K562 (cell line): ENCODE measurements around the gene ANKRD13D. TPM values are rescaled to one million over a fixed set of nuclear protein-coding genes. Genes with fewer than 3 reads are reported as not detected.

Experiments used
- ELF2 ChIP-seq: fragments of 250-450 bp; sonication (Bioruptor Pico); IDR thresholded peaks from 2 replicates; pipeline ENCODE4 v1.5.0; 2021; ENCODE audit warnings: mild to moderate bottlenecking
- KDM2B ChIP-seq: fragments of 250-450 bp; sonication (Bioruptor Pico); IDR thresholded peaks from 2 replicates; pipeline ENCODE4 v1.8.0; 2021; ENCODE audit warnings: mild to moderate bottlenecking, moderate library complexity
- MBD2 ChIP-seq: sonication (generic); IDR thresholded peaks from 2 replicates; pipeline ENCODE4 v1.6.1; 2016; ENCODE audit warnings: low read depth, borderline replicate concordance
- NR3C1 ChIP-seq: sonication (generic); formaldehyde crosslinking; IDR thresholded peaks from 2 replicates; pipeline ENCODE4 v1.8.1; 2022; ENCODE audit warnings: missing genetic modification reagents
- SAFB2 ChIP-seq: fragments of 200-400 bp; formaldehyde crosslinking; IDR thresholded peaks from 2 replicates; pipeline ENCODE4 v1.6.1; 2018; ENCODE audit warnings: borderline replicate concordance, low read length, low read depth, moderate library complexity; ENCODE audit not compliant: severe bottlenecking
- SMARCE1 ChIP-seq: fragments of 450-650 bp; IDR thresholded peaks from 2 replicates; pipeline ENCODE4 v1.7.1; 2016; ENCODE audit warnings: mild to moderate bottlenecking
- SREBF1 ChIP-seq: fragments of 150-350 bp; IDR thresholded peaks from 2 replicates; pipeline ENCODE4 v1.6.1; 2014; ENCODE audit warnings: antibody characterized with exemption, low read depth, low read length, borderline replicate concordance
- SRSF1 ChIP-seq: fragments of 200-400 bp; formaldehyde crosslinking; IDR thresholded peaks from 2 replicates; pipeline ENCODE4 v1.6.1; 2017; ENCODE audit warnings: mild to moderate bottlenecking, low read depth, low read length, moderate library complexity
- ZFP1 ChIP-seq: fragments of 450-650 bp; formaldehyde crosslinking; IDR thresholded peaks from 2 replicates; pipeline ENCODE4 v1.4.0; 2020; ENCODE audit warnings: mild to moderate bottlenecking, mixed read lengths
- ZNF41 ChIP-seq: fragments of 250-450 bp; sonication (Bioruptor Pico); conservative IDR thresholded peaks from 2 replicates; pipeline ENCODE4 v1.4.0; 2020; ENCODE audit warnings: mild to moderate bottlenecking
- ZNF444 ChIP-seq: fragments of 250-450 bp; sonication (Bioruptor Pico); IDR thresholded peaks from 2 replicates; pipeline ENCODE4 v1.4.0; 2020; ENCODE audit warnings: mild to moderate bottlenecking, moderate library complexity
- ZNF76 ChIP-seq: fragments of 250-450 bp; sonication (Bioruptor Pico); IDR thresholded peaks from 2 replicates; pipeline ENCODE4 v1.4.0; 2020; ENCODE audit warnings: mild to moderate bottlenecking, moderate library complexity, borderline replicate concordance
- ZNF77 ChIP-seq: fragments of 250-450 bp; sonication (Bioruptor Pico); IDR thresholded peaks from 2 replicates; pipeline ENCODE4 v1.5.0; 2020
- polyA plus RNA-seq, 8 experiments: library from polyadenylated mRNA; depleted of rRNA in 4 of 8; stranded (reverse) in 5 of 8; unstranded in 3 of 8; fragments of >200 nt; fragmentation: Nextera tagmentation in 2 of 8; fragmentation: Illumina TruSeq in 1 of 8; extraction: Ambion mirVana in 2 of 8; extraction: Trizol in 1 of 8; gene quantifications; 2 replicates each; pipeline versions ENCODE4 v1.2.1 to v1.2.3, GENCODE V29; 2011 to 2014; ENCODE audit warnings: inconsistent platforms in 1 of 8, missing spikeins in 1 of 8
- total RNA-seq, 7 experiments: library from RNA; depleted of rRNA in 6 of 7; stranded (reverse); fragments of >200 nt in 6 of 7; fragmentation: Illumina TruSeq in 2 of 7; extraction: Trizol in 2 of 7; gene quantifications; 2 replicates each; pipeline versions ENCODE4 v1.2.1 to v1.2.3, GENCODE V29; 2011 to 2021; ENCODE audit warnings: low replicate concordance in 1 of 7
- TF ChIP-seq, protein P1 (sequence below): sonication (generic); formaldehyde crosslinking; IDR thresholded peaks from 2 replicates; pipeline ENCODE4 v1.8.1; 2022; ENCODE audit warnings: missing genetic modification reagents
- TF ChIP-seq, protein P2 (sequence below): fragments of 450-650 bp; formaldehyde crosslinking; IDR thresholded peaks from 2 replicates; pipeline ENCODE4 v1.4.0; 2020; ENCODE audit warnings: mild to moderate bottlenecking, mixed read lengths
- TF ChIP-seq, protein P3 (sequence below), 2 experiments: fragments of 450-650 bp in 1 of 2; sonication (generic) in 1 of 2; formaldehyde crosslinking in 1 of 2; IDR thresholded peaks in 1 of 2; conservative IDR thresholded peaks in 1 of 2; 2 replicates each; pipeline versions ENCODE4 v1.6.1 to v1.8.1; 2016 to 2023; ENCODE audit warnings: mild to moderate bottlenecking in 2 of 2, moderate library complexity in 2 of 2, inconsistent platforms in 1 of 2, missing genetic modification reagents in 1 of 2
- TF ChIP-seq, protein P4 (sequence below): fragments of 250-450 bp; sonication (Bioruptor Pico); IDR thresholded peaks from 2 replicates; pipeline ENCODE4 v1.4.0; 2020
- TF ChIP-seq, protein P5 (sequence below): fragments of 450-650 bp; formaldehyde crosslinking; conservative IDR thresholded peaks from 2 replicates; pipeline ENCODE4 v1.4.0; 2022; ENCODE audit warnings: mild to moderate bottlenecking, missing genetic modification characterization

Gene ANKRD13D
- total and polyA plus RNA-seq, 9 of the 15 experiments (the other 6 are each of a cell fraction or from before 2014, with no cell fraction given), result 0.94 to 40.9 (median 22.4) TPM

DNA sequence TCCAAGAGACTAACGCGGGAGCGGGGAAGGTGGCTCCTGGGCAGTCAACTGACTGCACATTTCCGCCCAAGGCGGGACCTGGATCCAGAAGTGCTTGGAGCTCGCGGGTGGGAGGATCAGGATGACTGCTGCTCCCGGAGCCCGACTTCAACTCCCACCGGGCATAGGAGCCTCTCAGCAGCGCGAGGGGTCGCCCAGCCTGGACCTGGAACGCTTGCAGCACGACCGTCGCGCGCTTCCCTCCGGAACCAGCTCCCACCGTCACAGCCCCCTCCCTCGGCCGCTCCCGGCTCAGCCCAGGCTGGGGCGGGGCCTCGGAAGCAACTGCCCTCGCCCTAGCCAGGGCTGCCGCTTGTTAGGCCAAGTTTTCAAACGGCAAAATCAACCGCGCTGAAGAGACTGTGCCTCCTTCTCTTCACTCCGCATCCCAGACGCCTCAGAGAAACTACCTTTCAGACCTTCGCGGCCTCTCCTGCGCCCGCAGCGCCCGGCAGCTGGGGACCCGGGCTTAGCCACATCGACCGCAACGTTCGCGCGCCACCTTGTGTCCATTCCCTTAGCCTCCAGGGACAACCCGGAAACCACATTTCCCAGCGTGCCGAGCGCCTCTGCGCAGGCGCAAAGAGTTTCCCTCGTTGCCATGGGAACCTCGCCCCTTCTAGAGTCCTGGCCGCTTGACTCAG lies 28.2 kb downstream of the ANKRD13D start (continued):
- TF ChIP-seq ZNF77 (CRISPR knock-in tag) (no peak), SRSF1 (no peak), ZNF444 (CRISPR knock-in tag) (no peak), MBD2 (peak; percentile 70; the same call in 1 of the 2 replicates), ZNF76 (CRISPR knock-in tag) (0 out of 2 replicates have a peak, but pooled peaks have one; percentile 15), ELF2 (CRISPR knock-in tag) (peak; percentile 90), ZFP1 (CRISPR knock-in tag) (no peak), ZNF41 (CRISPR knock-in tag) (no peak), SREBF1 (peak; percentile 50; the same call in 1 of the 2 replicates), SMARCE1 (no peak), KDM2B (CRISPR knock-in tag) (no peak), NR3C1 (CRISPR knock-in tag) (no peak), SAFB2 (no peak)
- TF ChIP-seq, protein P1, sequence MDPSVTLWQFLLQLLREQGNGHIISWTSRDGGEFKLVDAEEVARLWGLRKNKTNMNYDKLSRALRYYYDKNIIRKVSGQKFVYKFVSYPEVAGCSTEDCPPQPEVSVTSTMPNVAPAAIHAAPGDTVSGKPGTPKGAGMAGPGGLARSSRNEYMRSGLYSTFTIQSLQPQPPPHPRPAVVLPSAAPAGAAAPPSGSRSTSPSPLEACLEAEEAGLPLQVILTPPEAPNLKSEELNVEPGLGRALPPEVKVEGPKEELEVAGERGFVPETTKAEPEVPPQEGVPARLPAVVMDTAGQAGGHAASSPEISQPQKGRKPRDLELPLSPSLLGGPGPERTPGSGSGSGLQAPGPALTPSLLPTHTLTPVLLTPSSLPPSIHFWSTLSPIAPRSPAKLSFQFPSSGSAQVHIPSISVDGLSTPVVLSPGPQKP (CRISPR knock-in tag), result no peak
- TF ChIP-seq, protein P2, sequence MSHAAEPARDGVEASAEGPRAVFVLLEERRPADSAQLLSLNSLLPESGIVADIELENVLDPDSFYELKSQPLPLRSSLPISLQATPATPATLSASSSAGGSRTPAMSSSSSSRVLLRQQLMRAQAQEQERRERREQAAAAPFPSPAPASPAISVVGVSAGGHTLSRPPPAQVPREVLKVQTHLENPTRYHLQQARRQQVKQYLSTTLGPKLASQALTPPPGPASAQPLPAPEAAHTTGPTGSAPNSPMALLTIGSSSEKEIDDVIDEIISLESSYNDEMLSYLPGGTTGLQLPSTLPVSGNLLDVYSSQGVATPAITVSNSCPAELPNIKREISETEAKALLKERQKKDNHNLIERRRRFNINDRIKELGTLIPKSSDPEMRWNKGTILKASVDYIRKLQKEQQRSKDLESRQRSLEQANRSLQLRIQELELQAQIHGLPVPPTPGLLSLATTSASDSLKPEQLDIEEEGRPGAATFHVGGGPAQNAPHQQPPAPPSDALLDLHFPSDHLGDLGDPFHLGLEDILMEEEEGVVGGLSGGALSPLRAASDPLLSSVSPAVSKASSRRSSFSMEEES, result no peak
- TF ChIP-seq, protein P3, sequence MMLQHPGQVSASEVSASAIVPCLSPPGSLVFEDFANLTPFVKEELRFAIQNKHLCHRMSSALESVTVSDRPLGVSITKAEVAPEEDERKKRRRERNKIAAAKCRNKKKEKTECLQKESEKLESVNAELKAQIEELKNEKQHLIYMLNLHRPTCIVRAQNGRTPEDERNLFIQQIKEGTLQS (IDR thresholded peaks at IDR 0.05), result no peak
- TF ChIP-seq, protein P3 (CRISPR knock-in tag; conservative IDR thresholded peaks at IDR 0.05), result no peak; the same call in 1 of the 2 replicates
- TF ChIP-seq, protein P4, sequence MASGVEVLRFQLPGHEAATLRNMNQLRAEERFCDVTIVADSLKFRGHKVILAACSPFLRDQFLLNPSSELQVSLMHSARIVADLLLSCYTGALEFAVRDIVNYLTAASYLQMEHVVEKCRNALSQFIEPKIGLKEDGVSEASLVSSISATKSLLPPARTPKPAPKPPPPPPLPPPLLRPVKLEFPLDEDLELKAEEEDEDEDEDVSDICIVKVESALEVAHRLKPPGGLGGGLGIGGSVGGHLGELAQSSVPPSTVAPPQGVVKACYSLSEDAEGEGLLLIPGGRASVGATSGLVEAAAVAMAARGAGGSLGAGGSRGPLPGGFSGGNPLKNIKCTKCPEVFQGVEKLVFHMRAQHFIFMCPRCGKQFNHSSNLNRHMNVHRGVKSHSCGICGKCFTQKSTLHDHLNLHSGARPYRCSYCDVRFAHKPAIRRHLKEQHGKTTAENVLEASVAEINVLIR (CRISPR knock-in tag), result 0 out of 2 replicates have a peak, but pooled peaks have one; percentile 28
- TF ChIP-seq, protein P5, sequence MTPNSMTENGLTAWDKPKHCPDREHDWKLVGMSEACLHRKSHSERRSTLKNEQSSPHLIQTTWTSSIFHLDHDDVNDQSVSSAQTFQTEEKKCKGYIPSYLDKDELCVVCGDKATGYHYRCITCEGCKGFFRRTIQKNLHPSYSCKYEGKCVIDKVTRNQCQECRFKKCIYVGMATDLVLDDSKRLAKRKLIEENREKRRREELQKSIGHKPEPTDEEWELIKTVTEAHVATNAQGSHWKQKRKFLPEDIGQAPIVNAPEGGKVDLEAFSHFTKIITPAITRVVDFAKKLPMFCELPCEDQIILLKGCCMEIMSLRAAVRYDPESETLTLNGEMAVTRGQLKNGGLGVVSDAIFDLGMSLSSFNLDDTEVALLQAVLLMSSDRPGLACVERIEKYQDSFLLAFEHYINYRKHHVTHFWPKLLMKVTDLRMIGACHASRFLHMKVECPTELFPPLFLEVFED (CRISPR knock-in tag), result no peak
